HG03159 (cell line): ENCODE results near the gene HOXA9.

Experiments used
- ATAC-seq: cut with Tn5 transposase; IDR thresholded peaks from one replicate; pipeline ENCODE4 v1.9.1; 2021; ENCODE audit warnings: mild to moderate bottlenecking, moderate library complexity; ENCODE audit not compliant: unreplicated experiment

HOXA9 gene

DNA sequence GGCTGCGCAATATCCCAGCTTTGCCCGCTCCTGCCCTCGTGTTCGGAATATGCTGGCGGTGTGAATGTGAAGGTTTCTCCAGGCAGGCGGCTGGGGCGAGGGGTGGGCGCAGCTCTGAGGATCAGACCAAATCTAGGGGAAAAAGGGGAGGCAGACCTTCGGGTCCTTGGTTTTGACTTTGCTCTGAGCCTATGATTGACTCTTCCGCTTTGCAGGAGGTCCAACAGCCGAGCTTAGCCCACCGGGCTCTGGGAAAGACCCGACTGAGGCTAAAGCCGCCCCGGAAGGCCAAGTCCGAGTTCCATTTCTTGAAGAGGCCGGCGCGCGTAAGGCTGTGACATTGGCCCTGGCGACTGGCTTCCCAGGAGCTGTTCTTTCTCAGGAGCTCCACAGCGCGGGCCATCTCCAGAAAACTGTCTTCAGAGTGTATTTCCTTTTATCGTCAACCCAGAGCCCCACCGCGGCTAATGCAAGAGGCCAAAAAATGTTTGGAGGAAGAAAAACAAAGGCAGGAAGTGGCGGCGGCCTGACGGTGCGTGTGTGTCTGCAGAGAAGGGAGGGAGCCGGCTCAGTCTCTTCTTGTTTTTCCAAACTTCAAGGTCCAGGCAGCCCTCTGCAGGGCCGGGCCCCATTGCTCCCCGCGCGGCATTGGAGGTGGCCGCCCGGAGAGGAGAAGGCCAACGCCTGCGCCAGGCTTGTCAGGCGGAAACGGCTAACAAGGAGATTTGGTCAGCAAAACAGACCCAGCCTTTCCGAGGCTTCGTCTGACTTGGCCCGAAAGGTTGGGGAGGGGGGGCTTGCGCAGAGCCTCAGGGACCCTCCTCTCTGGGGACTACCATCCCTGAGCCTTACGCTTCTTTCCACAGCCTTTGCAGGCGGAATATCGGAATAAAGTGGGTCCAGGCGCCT, 23.3 kb upstream of the HOXA9 start:
- ATAC-seq, result no peak

- ATAC-seq, result no peak
Measured at GRCh38 chr7:27187475-27188385, 22.4 kb upstream of the HOXA9 start.

- no peak for ATAC-seq
Measured at GRCh38 chr7:27186668-27187474, 21.5 kb upstream of the HOXA9 start.

DNA sequence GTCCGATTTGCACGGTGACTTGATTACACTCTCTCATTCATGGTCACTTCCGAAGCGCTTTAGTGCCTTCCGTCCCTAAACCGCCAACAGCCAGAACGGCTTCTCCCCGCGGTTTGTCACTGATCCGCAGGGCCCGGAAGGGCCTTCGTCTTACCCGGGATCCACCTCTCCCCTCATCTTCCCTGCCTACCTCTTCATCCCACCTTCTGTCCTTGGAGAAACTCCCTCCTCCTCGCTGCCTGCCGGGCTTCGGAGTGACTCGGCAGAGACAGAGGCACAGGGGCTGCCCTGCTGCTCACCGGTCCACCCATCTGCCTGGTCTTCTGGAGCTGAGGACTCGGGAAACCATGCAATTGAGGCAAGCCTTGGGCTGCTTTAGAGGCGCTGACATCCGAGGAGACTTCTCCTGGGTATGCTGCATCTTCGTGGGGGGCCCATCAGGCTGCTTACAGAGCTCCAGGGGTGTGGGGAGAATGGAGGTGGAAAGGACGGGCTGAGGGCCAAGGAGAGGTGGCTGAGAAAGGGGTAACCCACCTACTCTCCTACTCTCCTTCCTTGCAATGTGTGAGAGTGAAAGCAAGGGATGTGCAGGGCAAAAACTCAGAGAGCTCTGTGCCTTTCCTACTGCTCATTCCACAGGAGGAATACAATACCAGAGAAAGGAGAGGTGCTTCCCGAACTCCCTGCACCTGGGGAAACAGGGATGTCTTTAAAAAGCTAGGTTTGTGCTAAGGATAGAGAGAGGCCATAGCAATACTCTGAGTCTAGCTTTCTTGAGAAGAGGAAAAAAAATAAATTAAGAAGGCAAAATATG, 20.7 kb upstream of the HOXA9 start:
- ATAC-seq, result no peak

GRCh38 chr7:27185013-27185853, 19.9 kb upstream of the HOXA9 start, which contains the start of gene HOXA11:
HOXA11 (minus strand) TSS chr7:27185232; CDS start chr7:27185144, 88 bp downstream.
- no peak for ATAC-seq

- no peak for ATAC-seq
Measured at GRCh38 chr7:27184337-27185012, 19.1 kb upstream of the HOXA9 start.

GRCh38 chr7:27183682-27184336, 18.5 kb upstream of the HOXA9 start:
- no peak for ATAC-seq

- ATAC-seq, result no peak
Measured at GRCh38 chr7:27182861-27183681, 17.7 kb upstream of the HOXA9 start.

DNA sequence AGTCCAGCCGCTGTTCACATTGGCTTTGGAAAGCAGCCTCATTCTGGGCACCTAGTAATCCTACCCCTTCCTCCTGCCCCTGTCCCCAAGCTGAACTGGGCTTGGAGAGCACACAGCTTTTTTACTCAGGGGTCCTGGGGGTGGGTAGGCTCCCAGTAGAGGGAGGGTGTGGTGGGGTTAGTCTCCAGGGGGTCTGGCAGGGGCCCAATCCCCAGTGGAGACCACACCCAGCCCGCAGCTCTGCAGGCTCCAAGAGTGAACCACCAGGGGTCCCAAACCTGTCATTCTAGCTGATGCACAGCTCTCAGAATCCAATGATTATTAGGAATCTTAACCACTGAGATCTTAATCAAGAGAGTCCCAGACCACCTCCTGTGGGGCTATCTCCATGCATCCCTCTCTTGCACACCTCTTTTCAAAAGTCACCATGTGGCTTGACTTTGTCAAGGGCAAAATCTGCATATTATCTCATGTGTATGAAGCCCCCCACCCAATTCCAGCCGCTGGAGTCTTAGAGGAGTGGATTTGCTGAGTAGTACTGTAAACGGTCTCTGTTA, 17.0 kb upstream of the HOXA9 start:
- ATAC-seq, result no peak

- no peak for ATAC-seq
Measured at GRCh38 chr7:27181795-27182275, 16.5 kb upstream of the HOXA9 start.

GRCh38 chr7:27180431-27181420, 15.4 kb upstream of the HOXA9 start:
- no peak for ATAC-seq

DNA sequence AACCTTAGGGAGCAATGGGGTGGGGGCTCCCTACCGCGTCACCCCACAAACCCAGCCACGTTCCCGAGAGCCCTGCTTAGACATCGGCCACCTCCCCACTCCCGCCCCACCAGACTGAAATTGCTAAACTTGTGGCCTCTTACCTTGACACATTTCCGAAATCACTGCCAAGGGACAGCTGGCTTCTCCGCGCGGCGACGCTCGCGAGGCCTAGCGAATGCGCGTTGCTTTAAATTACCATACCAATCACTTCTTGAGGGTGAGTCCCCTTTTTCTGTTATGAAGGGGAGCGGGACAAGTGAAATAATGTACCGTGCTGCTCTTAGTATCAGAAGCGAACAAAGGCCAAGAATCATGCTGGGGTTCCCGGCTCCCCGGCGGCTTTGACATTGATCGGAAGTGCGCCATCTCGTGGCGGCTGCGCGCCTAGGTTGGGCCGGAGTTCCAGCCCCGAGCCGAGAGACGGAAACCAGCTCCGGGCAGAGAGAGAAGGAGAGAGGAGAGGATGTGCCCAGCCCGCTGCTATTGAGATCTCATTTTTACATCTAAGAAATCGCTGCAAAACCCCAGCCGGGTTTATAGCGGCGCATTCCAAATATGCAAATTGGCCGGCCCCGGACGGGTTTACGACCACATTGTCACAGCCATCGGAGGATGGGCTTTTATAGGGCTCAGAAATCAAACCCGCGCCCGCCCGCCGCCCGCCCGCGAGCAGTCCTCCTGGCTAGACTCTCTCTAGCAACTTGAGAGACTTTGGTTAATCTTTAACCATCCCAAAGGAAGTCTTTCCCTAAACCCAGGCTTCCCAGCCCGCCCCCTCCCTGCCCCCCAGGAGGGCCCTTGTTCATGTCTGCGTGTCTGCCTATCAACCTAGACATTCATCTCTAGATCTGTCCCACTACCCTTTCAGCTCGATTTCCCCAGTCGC, 14.4 kb upstream of the HOXA9 start:
- no peak for ATAC-seq

- no peak for ATAC-seq
Measured at GRCh38 chr7:27179030-27179429, 13.7 kb upstream of the HOXA9 start.

DNA sequence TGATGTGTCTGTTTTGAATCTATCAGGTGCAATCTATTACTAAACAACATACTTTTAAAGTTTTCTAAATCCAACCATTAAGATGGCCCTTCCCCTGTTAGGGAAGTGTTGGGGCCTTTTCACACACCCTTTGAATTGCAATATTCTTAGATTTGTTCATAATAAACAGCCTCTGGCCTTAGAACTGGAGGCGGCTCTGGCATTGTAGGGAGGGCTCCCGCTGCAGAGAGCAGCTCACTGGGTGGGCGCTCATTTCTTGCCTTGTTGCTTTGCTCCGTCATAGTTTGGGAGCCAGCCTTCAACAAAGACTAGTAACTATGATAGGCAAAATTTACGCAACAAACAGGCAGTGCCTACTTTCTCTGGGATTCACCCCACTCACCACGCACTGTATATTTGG, 13.0 kb upstream of the HOXA9 start:
- no peak for ATAC-seq
